ENCODE results near the gene CCDC117.

Gene CCDC117

DNA sequence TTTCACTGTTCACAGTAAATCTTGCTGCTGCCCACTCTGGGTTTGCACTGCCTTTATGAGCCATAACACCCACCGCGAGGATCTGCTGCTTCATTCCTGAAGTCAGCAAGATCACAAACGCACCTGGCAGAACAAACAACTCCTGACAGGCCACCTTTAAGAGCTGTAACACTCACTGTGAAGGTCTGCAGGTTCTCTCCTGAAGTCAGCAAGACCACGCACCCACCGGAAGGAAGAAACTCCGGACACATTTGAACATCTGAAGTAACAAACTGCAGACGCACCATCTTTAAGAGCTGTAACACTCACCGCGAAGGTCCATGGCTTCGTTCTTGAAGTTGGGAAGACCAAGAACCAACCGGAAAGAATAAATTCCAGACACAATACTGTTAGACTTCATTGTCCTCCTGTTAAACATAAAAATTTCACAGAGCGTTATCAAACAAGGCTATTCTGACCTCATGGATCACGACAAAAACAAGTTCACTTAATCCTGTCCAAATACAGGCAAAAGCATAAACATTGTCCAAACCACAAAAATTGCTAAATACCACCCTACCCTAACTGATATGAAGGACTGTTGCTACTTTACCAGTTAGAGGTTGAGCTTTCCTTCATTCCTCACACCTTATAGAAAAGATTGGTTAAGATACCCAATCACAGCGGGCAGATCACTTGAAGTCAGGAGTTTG is 3.0 kb upstream of the CCDC117 start:
- no peak for DNase-seq (ENCODE audit: low read depth)

DNA sequence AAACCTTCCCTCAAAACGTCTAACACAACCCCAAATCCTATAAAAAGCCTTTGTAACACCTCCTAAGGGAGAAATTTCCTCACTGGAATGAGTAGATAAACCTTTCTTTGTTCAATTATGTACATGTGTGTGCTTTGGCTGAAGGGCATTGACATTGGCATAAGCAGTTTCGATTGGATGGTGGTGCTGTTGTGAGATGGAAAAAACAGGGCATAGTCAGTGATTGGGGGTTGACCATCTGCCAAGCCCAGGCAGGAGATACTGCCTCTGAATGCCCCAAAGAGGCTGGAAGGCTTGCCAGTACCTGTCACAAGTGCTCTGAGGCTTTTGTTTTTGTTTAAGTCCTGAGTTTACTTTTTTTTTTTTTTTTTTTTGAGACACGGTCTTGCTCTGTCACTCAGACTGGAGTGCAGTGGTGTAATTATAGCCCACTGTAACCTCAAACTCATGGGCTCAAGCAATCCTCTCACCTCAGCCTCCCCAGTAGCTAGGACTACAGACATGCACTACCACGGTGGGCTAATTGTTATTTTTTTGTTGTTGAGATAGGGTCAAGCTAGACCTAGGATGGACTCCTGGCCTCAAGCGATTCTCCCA is 1.2 kb upstream of the CCDC117 start:
- no peak for DNase-seq (ENCODE audit: low read depth)

DNA sequence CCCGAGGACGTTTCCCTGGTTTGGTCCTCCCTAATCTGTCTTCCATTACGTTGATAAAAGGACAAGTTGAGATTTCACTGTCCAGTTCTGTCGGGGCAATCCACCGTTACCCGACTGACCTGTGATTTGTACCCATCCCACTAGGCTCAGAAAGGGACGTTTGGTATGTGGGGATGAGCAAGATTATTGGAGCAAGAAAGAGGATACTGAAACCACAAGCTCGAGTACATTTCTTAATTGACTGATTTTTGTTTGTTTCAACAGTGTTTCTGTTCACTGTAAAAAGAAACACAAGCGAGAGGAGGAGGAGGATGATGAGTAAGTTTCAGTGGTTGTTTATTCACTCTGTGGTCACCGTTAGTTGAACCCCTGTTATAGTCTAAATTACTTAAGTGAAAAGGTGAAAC is 969 bp downstream of the CCDC117 start:
- DNase-seq (ENCODE audit: low read depth), result peak; percentile 62

DNA sequence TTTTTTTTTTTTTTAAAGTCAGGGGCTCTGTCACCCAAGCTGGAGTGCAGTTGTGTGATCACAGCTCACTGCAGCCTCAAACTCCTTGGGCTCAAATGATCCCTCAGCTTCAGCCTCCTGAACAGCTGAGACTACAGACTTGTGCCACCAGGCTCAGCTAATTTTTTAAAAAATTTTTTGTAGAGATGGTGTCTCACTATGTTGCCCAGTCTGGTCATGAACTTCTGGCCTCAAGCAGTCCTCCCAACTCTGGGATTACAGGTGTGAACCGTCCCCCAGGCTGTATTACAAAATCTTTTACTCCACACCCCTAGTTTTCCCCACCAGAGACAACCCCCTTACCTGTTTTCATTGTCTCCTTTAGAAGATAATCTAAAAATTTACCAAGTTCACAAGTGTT is 1.9 kb downstream of the CCDC117 start:
- no peak for DNase-seq (ENCODE audit: low read depth)

DNA sequence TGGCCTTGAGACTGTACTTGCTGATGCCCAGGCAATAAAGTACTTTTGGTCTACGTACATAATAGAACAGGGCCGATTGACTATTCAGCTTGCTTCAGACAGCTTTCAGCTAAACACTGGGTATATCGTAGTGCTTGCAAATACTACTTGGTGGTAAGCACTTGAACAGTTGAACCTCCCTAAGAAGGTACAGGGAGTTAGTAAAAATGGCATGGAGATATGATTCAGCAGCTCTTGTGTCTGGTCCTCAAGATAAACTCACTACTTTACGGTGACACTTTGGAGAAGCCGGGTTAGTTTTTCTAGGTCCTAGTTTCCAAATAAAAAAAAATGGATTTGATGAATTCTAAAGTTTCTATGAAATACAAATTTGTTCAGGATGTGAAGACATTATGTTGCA is 7.3 kb downstream of the CCDC117 start:
- no peak for DNase-seq (ENCODE audit: low read depth)

DNA sequence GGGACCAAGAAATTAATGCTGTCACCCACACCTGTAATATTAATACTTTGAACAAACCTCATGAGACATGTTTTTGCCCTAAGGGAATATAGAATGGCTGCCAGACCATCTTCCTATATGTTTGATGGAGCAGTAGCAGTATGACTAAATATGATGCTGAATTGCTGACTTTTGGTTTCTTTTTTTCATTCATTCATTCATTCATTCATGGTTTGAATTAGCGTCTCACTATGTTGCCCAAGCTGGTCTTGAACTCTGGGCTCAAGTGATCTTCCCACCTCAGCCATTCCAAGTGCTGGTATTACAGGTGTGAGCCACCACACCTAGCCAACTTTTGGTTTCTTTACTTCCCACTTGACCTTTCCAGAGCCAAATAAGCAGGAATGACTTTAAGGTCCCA is 7.8 kb downstream of the CCDC117 start:
- no peak for DNase-seq (ENCODE audit: low read depth)

DNA sequence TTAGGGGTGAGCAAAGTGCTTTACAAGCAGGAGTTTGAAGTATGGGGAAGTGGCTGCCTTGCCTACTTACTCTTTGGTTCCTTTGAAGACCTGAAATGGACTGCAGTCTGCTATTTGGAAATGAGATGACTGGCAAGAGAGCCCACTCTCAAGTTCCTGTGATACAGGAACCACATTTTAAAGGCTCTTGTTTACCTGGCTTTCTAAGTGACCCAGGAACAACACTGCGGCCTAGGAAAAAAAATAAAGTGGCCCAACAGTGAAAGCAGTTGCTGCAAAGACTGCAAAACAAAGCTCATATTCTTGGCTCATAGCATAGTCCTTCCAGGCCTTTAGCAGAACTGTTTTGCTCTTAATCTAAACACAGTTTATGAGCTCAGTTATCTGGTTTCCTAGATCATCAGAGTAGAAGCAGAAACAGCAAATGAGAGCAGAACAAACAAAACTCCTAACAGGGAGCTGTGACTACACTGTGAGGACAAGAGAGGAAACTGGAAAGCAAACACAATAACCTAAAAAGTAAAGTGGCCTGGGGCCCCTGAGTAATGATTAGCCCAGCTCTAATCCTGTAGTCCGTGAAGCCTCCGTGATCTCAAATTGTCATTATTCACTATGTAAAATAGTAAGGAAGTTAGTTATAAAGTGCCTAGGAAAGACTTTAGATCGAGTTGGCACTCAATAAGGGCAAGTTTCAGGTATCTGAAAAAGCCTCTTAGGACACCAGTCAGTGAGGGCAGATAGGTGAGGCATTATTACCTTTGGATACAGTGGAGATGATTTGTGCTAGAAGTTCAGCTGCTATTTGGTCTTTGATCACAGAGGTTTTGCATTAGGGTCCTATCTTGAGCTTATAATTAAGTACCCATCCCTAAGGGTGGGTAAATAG is 11.5 kb downstream of the CCDC117 start:
- DNase-seq (ENCODE audit: low read depth), result no peak

DNA sequence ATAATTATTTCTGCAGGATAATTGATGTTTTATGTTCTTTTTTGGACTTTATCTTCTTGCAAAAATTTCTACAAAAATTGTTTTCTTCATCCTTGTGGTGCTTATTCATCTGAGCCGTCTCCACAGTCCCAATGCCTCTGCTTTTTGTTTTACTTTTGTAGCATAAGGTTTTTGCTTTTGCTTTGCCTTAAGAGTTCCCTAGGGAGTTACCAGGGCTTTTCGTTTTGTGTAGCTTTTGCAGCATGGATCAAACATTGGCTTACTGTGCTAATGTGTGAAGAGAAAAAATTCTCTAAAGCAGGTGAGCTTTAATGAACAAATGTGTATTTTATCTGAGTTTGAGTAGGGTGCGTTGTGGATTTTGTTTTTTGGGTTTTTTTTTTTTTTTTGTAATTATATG is 16.1 kb downstream of the CCDC117 start:
- DNase-seq (ENCODE audit: low read depth), result no peak

DNA sequence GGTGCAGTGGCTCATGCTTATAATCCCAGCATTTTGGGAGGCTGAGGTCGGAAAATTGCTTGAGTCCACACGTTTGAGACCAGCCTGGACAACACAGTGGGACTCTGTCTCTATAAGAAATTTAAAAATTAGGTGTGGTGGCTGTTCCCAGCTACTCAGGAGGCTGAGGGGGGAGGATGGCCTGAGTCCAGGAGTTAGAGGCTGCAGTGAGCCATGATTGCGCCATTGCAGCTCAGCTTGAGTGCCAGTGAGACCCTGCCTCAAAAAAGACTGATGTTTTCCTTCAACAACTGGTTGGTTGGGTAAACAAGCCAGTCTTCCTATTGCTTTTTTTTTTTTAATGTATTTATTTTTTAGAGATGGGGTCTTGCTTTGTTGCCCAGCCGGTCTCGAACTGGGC is 18.6 kb downstream of the CCDC117 start:
- no peak for DNase-seq (ENCODE audit: low read depth)

DNA sequence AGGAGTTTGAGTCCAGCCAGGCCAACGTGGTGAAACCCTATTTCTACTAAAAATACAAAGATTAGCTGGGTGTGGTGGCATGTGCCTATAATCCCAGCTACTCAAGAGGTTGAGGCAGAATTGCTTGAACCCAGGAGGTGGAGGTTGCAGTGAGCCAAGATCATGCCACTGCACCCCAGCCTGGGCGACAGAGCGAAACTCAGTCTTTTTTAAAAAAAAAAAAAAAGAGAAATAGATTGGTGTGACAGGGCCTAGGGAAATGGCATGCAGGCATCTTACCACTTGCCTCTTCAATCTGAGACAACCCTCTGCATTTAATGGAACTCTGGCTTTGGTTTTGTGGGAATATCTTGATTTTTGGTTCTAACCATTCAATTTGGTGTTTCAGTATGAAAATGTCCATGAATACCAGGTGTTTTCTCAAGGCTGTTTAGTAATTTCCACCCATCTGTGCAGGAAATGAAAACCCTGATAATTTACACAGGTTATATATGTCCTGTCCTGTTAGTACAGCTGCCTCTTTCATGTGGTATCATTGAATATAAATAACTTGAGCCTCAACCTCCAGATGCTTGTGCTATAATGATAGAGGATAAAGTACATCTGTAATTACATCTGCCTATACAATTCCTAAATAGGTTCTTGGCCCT is 19.5 kb downstream of the CCDC117 start:
- DNase-seq (ENCODE audit: low read depth), result no peak

DNA sequence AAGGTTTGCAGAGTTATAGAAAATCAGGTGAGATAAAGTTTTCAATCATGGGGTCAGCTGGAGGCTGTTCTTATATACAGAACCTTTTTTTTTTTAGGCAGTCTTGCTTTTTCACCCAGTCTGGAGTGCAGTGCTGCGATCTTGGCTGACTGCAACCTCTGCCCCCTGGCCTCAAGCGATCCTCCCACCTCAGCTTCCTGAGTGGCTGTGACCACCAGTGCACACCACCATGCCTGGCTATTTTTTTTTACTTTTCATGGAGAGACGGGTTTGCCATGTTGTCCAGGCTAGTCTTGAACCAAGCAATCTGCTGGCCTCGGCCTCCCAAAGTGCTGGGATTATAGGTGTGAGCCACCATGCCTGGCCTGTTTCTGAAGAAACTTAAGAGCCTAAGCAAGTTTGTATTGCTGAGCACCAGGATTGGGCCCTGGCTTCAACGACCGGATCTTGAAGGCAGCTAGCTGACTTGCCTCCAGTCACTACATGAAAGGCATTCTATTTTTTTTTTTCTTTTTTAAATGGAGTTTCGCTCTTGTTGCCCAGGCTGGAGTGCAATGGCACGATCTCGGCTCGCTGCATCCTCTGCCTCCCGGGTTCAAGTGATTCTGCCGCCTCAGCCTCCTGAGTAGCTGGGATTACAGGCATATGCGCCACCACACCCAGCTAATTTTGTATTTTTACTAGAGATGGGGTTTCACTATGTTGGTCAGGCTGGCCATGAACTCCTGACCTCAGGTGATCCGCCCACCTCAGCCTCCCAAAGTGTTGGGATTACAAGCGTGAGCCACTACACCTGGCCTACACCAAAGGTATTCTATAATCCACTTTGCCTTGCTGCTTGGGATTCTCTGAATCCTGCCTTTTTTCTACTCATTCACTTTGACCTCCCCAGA is 20.2 kb downstream of the CCDC117 start:
- DNase-seq (ENCODE audit: low read depth), result no peak

DNA sequence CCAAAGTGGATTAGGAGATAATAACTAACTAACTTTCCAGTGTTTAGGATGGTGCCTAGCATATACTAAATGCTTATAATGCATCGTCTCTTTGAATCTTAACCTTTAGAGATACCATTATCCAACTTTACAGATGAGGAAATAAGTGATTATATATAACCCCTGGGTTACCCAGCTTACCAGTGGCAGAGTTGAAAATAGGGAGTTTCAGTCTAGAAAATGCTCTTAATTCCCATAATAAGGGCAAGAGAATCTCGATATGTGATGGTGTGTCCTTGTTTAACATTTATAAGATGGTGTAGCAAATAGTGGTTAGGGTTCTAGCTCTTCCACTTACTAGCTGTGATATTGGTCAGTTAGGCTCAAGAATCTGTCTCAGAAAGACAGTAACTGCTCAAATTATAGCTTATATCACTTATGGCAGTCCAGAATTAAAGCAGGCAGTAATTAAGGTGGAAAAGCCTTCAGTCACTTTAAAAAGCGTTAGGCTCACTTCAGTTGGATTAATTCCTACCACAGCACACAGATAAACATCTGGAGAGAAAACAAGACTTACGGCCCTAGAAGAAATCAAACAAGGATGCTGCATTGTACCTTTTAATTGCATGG is 21.6 kb downstream of the CCDC117 start:
- DNase-seq (ENCODE audit: low read depth), result no peak

DNA sequence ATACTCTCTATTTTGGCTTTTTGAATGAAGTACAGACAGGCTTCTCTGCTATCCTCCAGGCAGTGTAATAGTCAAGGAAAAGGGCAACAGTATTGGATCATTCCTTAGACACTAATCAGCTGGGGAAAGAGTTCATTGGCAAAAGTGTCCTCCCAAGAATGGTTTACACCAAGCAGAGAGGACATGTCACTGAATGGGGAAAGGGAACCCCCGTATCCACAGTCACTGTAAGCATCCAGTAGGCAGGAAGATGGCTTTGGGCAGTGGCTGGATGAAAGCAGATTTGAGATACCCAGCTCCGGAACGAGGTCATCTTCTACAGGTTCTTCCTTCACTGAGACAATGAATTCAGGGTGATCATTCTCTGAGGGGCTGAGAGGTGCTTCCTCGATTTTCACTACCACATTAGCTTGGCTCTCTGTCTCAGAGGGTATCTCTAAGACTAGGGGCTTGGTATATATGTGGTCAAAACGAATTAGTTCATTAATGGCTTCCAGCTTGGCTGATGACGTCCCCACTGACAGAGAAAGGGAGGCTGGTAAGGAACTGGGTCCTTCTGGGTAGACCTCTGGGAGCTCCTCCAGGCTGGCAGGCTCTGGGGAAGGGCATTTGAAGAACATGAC is 22.7 kb downstream of the CCDC117 start:
- no peak for DNase-seq (ENCODE audit: low read depth)

DNA sequence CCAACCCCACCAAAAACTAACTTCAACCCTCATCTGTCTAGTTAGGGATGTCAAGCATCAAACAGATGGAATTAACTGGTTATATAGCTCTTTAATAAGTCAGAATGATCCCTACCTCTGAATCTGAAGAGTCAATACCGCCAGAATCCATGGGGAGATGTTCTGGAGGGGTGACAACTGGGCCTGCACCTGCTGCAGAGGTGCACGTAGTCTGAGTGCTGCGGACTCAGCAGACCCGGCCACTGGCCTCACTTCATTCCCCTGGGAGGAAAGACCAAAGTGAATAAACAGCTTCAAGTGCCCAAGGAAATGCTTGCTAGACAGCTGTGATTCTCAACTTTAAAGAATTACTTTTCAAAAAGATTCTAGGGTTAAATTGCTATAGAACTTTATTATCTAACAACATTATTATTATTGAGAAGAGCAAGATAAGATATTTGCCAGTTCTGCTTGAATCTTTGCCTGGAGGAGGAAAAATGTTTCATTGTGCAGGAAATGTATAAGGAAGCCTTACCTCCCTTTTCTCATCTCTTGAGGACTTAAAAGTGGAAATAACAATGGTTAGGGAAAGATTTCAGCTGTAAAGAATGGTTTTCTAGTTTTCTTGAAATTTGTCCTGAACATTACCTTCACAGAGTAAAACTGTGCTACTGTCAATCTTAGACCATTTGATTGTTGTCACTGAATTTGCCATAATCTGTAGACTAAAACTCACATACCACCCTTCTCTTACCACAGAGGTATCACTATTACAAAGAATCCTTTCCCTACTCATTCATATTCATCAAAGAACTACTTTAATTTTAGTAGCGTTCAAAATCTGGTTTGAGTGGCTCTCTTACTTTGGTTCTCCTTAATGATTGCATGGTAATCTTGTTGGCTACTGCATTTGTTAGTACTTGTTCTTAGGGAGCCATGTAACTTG is 23.7 kb downstream of the CCDC117 start:
- DNase-seq (ENCODE audit: low read depth), result no peak

DNA sequence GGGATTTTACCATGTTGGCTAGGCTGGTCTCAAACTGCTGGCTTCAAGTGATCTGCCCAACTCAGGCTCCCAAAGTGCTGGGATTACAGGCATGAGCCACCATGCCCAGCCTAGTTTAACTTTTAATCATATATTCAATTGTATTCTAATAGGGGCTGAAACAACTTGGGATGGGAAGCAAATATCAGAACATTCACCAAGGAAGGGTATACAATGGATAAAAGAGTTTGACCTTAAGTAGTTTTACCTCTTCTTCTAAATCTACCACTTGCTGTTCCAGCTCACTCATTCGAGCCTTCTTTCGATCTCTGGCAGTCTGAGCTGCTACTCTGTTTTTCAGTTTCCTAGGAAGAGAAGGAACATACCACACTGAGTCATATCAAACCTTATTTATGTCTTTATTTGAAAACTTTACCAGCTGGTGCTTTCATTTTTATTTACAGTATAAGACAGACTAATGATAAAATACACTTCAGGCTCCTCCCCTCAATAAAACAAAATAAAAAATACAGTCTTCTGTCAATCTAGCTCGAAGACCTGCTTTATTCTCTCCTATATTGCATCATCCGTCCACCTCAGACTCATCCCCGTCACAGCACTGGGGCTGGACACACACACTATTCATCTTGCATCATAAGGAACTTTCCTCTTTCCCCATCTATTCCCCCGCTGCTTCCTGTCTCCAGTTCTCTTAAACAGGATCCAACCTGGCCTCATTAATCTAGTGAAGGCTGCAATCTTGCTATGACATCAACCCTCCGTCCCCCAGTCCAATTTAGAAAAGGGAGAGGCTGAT is 26.5 kb downstream of the CCDC117 start:
- DNase-seq (ENCODE audit: low read depth), result peak; percentile 97

DNA sequence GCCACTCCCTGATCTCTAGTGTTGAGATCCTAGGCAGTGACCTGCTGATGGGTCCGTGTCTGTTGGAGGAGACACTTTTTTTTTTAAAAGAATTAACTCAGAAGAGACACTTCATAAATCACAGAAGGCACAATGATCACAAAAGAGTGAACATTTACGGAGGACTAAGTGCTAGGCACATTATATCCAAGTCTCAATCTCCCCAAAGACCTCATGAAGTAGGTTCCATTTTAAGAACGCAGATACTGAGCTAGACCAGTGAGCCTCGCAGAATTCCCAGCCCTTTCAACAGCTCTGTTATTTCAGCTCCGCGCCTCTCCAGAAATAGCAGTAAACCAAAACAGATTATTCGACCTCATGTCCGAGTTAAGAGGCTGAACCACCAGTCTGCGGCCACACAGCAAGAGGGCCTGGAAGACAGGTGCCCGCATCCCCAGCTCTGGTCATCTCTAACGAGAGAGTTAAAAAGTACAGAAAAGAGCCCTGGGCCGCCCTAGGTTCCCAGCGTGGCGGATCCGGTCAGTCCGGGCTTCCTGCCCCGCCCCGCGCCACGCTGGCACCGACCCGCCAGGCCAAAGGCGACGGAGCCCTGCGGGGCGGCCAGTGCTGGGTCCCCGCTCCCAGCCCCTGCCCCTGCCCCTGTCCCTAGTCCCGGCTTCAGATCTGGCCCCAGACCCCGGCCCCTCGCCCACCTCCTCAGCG is 27.3 kb downstream of the CCDC117 start:
- DNase-seq (ENCODE audit: low read depth), result peak; percentile 70

DNA sequence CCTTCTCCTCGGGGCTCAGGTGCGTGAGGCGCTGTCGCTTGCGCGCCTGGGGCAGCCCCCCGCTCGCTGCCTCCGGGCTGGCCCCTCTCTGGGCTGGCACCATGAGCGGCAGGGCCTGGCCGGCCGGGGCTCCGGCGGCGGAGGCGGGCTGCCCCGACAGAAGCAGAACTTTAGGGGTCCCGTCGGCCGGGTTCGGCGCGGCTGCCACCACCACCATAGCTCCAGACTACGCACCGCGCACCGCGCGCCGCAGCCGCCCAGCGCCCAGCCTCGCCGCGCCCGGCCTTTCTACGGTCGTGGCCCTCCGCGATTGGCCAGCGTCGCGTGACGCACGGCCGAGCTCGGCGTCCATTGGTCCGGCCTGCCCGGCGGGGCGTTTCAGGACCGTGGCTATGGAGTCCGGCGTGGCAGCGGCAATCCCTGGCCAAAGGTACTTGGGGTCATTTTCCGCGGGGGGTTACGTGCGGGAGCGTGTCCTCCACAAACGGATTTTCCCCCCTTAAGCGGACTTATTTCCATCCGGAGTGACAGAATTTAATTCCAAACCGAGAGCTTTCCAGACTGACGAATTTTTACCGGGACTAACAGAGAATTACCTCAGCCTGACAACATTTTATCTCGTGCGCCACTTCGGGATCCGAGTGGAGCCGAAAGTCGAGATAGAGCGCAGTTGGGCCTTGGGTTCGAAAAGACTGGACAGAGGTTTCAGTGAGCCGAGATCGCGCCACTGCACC is 28.0 kb downstream of the CCDC117 start, which contains the start of gene XBP1:
Gene XBP1 (minus strand): TSS at position 262 of the 734 bp plus-strand sequence.
- peak; percentile 96 for DNase-seq (ENCODE audit: low read depth)
